Stomach (tissue), 4 donors: ENCODE measurements around the gene SERINC5.

ENCODE experiments used
- EP300 ChIP-seq: sonication (generic); formaldehyde crosslinking; IDR thresholded peaks from one replicate; pipeline ENCODE4 v1.6.1; 2017; ENCODE audit warnings: antibody characterized with exemption
- POLR2A ChIP-seq, 4 donors: fragments of 450-650 bp; IDR thresholded peaks; one replicate each; pipeline ENCODE4 v1.6.1; 2016; ENCODE audit warnings: antibody characterized with exemption in 4 of 4, control low read depth in 2 of 4, mild to moderate bottlenecking in 1 of 4, moderate library complexity in 1 of 4
- POLR2AphosphoS5 ChIP-seq, 3 donors: sonication (generic); formaldehyde crosslinking; IDR thresholded peaks; one replicate each; pipeline ENCODE4 v1.6.1; 2016; ENCODE audit warnings: antibody characterized with exemption in 3 of 3
- TF ChIP-seq, protein P1 (sequence below), 7 experiments: fragments of 450-650 bp in 4 of 7; fragments of 200-600 bp in 3 of 7; sonication (generic) in 3 of 7; IDR thresholded peaks; one replicate each; pipeline ENCODE4 v1.5.1; 2016 to 2019; ENCODE audit warnings: antibody characterized with exemption in 7 of 7, control low read depth in 2 of 7, mild to moderate bottlenecking in 1 of 7

DNA sequence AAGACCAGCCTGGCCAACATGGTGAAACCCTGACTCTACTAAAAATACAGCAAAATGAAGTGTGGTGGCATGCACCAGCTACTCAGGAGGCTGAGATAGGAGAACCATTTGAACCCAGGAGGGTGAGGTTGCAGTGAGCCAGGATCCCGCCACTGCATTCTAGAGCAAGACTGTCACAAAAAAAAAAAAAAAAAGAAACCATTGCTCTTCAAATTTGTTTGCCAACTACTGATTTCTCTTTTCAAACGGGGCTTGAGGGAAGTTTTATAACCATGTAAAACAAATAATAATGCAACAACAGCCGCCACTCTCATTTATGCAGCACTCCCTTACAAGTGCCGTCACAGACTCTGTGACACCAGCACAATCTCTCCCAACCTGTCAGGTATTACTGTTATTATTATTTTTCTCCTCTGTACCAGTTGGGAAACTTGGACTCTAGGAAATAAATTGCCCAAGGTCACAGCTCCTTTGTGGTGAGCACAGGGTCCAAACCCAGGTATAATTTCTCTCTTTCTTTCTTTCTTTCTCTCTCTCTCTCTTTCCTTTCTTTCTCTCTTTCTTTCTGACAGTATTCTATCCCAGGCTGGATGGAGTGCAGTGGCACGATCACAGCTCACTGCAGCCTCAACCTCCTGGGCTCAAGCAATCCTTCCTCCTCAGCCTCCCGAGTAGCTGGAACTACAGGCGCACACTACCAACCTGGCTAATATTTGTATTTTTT is 25.4 kb downstream of the SERINC5 start:
- TF ChIP-seq, protein P1, sequence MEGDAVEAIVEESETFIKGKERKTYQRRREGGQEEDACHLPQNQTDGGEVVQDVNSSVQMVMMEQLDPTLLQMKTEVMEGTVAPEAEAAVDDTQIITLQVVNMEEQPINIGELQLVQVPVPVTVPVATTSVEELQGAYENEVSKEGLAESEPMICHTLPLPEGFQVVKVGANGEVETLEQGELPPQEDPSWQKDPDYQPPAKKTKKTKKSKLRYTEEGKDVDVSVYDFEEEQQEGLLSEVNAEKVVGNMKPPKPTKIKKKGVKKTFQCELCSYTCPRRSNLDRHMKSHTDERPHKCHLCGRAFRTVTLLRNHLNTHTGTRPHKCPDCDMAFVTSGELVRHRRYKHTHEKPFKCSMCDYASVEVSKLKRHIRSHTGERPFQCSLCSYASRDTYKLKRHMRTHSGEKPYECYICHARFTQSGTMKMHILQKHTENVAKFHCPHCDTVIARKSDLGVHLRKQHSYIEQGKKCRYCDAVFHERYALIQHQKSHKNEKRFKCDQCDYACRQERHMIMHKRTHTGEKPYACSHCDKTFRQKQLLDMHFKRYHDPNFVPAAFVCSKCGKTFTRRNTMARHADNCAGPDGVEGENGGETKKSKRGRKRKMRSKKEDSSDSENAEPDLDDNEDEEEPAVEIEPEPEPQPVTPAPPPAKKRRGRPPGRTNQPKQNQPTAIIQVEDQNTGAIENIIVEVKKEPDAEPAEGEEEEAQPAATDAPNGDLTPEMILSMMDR (IDR thresholded peaks at IDR 0.05), result no peak
- TF ChIP-seq POLR2AphosphoS5 (IDR thresholded peaks at IDR 0.05) (no peak), POLR2A (IDR thresholded peaks at IDR 0.05) (no peak), EP300 (no peak)
